H1 (cell line): ENCODE results near the gene PEAK1.

Experiments used
- CEBPB ChIP-seq: IDR thresholded peaks from 2 replicates; pipeline ENCODE4 v1.6.1; 2012; ENCODE audit warnings: low read depth, low read length
- CREB1 ChIP-seq: IDR thresholded peaks from 2 replicates; pipeline ENCODE4 v1.6.1; 2012; ENCODE audit warnings: inconsistent platforms
- NANOG ChIP-seq: IDR thresholded peaks from 2 replicates; pipeline ENCODE4 v1.6.1; 2011; ENCODE audit warnings: low read length, low read depth, mild to moderate bottlenecking, inconsistent platforms; ENCODE audit not compliant: insufficient read depth, poor library complexity, severe bottlenecking
- POLR2A ChIP-seq, 2 experiments: IDR thresholded peaks; 1 replicate in 1 of 2; 2 replicates in 1 of 2; pipeline ENCODE4 v1.6.1; 2011; ENCODE audit warnings: low read depth in 2 of 2, low read length in 2 of 2, mild to moderate bottlenecking in 2 of 2; ENCODE audit errors: control extremely low read depth in 1 of 2
- RFX5 ChIP-seq: IDR thresholded peaks from 2 replicates; pipeline ENCODE4 v1.6.1; 2011; ENCODE audit warnings: low read depth, low read length, improper control_type of control experiment, borderline replicate concordance
- SIRT6 ChIP-seq: IDR thresholded peaks from one replicate; pipeline ENCODE4 v1.7.1; 2012; ENCODE audit warnings: low read length, inconsistent platforms
- SIX5 ChIP-seq: IDR thresholded peaks from 2 replicates; pipeline ENCODE4 v1.6.1; 2011; ENCODE audit warnings: mild to moderate bottlenecking, low read depth, low read length
- SP1 ChIP-seq: IDR thresholded peaks from 2 replicates; pipeline ENCODE4 v1.6.1; 2011; ENCODE audit warnings: low read depth, low read length
- YY1 ChIP-seq: IDR thresholded peaks from 2 replicates; pipeline ENCODE4 v1.6.1; 2011; ENCODE audit warnings: low read depth, mild to moderate bottlenecking, low read length
- TF ChIP-seq, protein P1 (sequence below), 3 experiments: IDR thresholded peaks; 1 replicate in 2 of 3; 2 replicates in 1 of 3; pipeline versions ENCODE4 v1.5.1 to v1.6.1; 2011; ENCODE audit warnings: low read length in 3 of 3, mild to moderate bottlenecking in 3 of 3, inconsistent platforms in 2 of 3, low read depth in 1 of 3, moderate library complexity in 1 of 3; ENCODE audit not compliant: insufficient read depth in 1 of 3; ENCODE audit errors: control extremely low read depth in 1 of 3
- TF ChIP-seq, protein P2 (sequence below): IDR thresholded peaks from 2 replicates; pipeline ENCODE4 v1.6.1; 2011; ENCODE audit warnings: low read depth, mild to moderate bottlenecking, low read length; ENCODE audit not compliant: insufficient read depth

DNA sequence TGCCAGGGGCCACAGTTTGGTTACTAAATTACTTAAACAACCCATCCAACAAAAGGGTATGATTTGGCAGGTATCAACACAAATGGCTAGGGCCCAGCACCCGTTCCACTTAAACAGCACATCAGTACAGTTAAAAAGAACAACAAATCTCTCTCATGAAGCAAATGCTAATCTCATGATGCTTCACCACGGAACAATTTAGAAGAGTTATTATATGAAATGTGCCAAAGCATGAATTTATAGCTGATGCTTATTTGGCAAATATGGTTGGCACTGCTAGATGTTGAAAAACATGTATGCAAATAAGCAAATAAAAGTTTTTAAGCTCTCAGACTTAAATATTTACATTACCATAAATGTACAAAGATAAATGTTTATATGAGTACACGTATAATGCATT is 2.3 kb downstream of the PEAK1 start:
- no peak for TF ChIP-seq CREB1
- TF ChIP-seq, protein P1, sequence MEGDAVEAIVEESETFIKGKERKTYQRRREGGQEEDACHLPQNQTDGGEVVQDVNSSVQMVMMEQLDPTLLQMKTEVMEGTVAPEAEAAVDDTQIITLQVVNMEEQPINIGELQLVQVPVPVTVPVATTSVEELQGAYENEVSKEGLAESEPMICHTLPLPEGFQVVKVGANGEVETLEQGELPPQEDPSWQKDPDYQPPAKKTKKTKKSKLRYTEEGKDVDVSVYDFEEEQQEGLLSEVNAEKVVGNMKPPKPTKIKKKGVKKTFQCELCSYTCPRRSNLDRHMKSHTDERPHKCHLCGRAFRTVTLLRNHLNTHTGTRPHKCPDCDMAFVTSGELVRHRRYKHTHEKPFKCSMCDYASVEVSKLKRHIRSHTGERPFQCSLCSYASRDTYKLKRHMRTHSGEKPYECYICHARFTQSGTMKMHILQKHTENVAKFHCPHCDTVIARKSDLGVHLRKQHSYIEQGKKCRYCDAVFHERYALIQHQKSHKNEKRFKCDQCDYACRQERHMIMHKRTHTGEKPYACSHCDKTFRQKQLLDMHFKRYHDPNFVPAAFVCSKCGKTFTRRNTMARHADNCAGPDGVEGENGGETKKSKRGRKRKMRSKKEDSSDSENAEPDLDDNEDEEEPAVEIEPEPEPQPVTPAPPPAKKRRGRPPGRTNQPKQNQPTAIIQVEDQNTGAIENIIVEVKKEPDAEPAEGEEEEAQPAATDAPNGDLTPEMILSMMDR (IDR thresholded peaks at IDR 0.05; ENCODE audit: control extremely low read depth in 1 of 3, insufficient read depth in 1 of 3, low read depth in 1 of 3, low read length in 3 of 3) = no peak
- TF ChIP-seq SIX5 = no peak
- no peak for TF ChIP-seq SP1
- no peak for TF ChIP-seq RFX5
- no peak for TF ChIP-seq CEBPB
- no peak for TF ChIP-seq YY1
- no peak for TF ChIP-seq POLR2A (IDR thresholded peaks at IDR 0.05; ENCODE audit: control extremely low read depth in 1 of 2, low read depth in 2 of 2, low read length in 2 of 2)
- TF ChIP-seq SIRT6 = no peak
- TF ChIP-seq NANOG = no peak
- TF ChIP-seq, protein P2, sequence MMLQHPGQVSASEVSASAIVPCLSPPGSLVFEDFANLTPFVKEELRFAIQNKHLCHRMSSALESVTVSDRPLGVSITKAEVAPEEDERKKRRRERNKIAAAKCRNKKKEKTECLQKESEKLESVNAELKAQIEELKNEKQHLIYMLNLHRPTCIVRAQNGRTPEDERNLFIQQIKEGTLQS = no peak
